ENCODE measurements around the gene SCGB1A1. TPM values are rescaled to one million over a fixed set of nuclear protein-coding genes. Genes with fewer than 3 reads are reported as not detected.

The SCGB1A1 gene
- total RNA-seq, 4 donors from 2014 or later = not detected

- no peaks in the 10 kb centered on the region for H3K27me3 ChIP-seq
- H3K36me3 ChIP-seq = no peaks in the 10 kb centered on the region
- H3K4me3 ChIP-seq = no peak overlapping the region
- H3K27ac ChIP-seq = peak overlapping the region; percentile 75 to 93 (median 84)
- TF ChIP-seq EP300 (IDR thresholded peaks at IDR 0.05) = no peak
- no peak for TF ChIP-seq CTCF (IDR thresholded peaks at IDR 0.05)
- no peak for TF ChIP-seq POLR2A (IDR thresholded peaks at IDR 0.05)
- 45 to 46% methylated on average over 20 to 22 of the region's 22 CpGs for WGBS, 2 donors
- H3K9me3 ChIP-seq = no peaks in the 10 kb centered on the region
- H3K4me1 ChIP-seq = peaks cover 6 to 93% (median 70%) of the 10 kb centered on the region in 4 donors
- peak in 1 of 2 donors; percentile 37 for DNase-seq (ENCODE audit: low spot score in 2 of 2)
Measured at GRCh38 chr11:62398011-62398994, 20.5 kb upstream of the SCGB1A1 start.

- Histone ChIP-seq H3K9me3 (no peaks in the 10 kb centered on the region), H3K27ac (peak overlapping the region; percentile 75 to 93 (median 84)), H3K27me3 (no peaks in the 10 kb centered on the region), H3K4me3 (no peak overlapping the region), H3K4me1 (peaks cover 6 to 94% (median 70%) of the 10 kb centered on the region in 4 donors), H3K36me3 (no peaks in the 10 kb centered on the region)
- TF ChIP-seq POLR2A (IDR thresholded peaks at IDR 0.05) = peak in 1 of 2 donors; percentile 22
- TF ChIP-seq CTCF (IDR thresholded peaks at IDR 0.05) = no peak
- peak; percentile 13 to 70 for TF ChIP-seq EP300 (IDR thresholded peaks at IDR 0.05)
- DNase-seq (ENCODE audit: low spot score in 2 of 2) = peak in 1 of 2 donors; percentile 40
- 11 to 36% methylated on average over 7 to 9 of the region's 10 CpGs for WGBS, 2 donors
Measured at GRCh38 chr11:62399172-62399877, 19.5 kb upstream of the SCGB1A1 start.

- Histone ChIP-seq H3K4me1 (peaks cover 6 to 90% (median 70%) of the 10 kb centered on the region in 4 donors), H3K27ac (peak overlapping the region; percentile 75 to 93 (median 84)), H3K9me3 (no peaks in the 10 kb centered on the region), H3K4me3 (no peak overlapping the region), H3K27me3 (no peaks in the 10 kb centered on the region), H3K36me3 (no peaks in the 10 kb centered on the region)
- DNase-seq (ENCODE audit: low spot score in 2 of 2) = no peak
- no peak for TF ChIP-seq POLR2A (IDR thresholded peaks at IDR 0.05)
- TF ChIP-seq EP300 (IDR thresholded peaks at IDR 0.05) = no peak
- no peak for TF ChIP-seq CTCF (IDR thresholded peaks at IDR 0.05)
- WGBS, 2 donors = 15 to 24% methylated on average over 7 of the region's 7 CpGs
Measured at GRCh38 chr11:62399878-62400266, 19.0 kb upstream of the SCGB1A1 start.

- DNase-seq (ENCODE audit: low spot score in 2 of 2) = no peak
- Histone ChIP-seq H3K36me3 (no peaks in the 10 kb centered on the region), H3K27me3 (no peaks in the 10 kb centered on the region), H3K9me3 (no peaks in the 10 kb centered on the region), H3K4me3 (no peak overlapping the region), H3K4me1 (peaks cover 6 to 86% (median 67%) of the 10 kb centered on the region in 4 donors), H3K27ac (peak overlapping the region; percentile 75 to 93 (median 84))
- 21 to 26% methylated on average over 6 of the region's 6 CpGs for WGBS, 2 donors
- TF ChIP-seq POLR2A (IDR thresholded peaks at IDR 0.05) (no peak), CTCF (IDR thresholded peaks at IDR 0.05) (no peak), EP300 (IDR thresholded peaks at IDR 0.05) (no peak)
Measured at GRCh38 chr11:62400281-62400680, 18.6 kb upstream of the SCGB1A1 start.

Measured in tibial nerve (tissue), 4 donors.